Upper lobe of left lung (tissue), 6 donors: ENCODE measurements around the gene ARMC6. TPM values are rescaled to one million over a fixed set of nuclear protein-coding genes. Genes with fewer than 3 reads are reported as not detected.

Experiments used
- ATAC-seq, 2 donors: fragments of 200-7000 bp; cut with Tn5 transposase; one replicate each; pipeline ENCODE4 v1.9.1; 2022; ENCODE audit warnings: mild to moderate bottlenecking in 2 of 2, moderate library complexity in 2 of 2; ENCODE audit not compliant: low FRiP score in 2 of 2
- DNase-seq, 2 donors: peaks; one replicate each; pipeline ENCODE4 v3.0.0-alpha.2; 2019 to 2020
- H3K27ac ChIP-seq, 4 donors: fragments of 200-600 bp; sonication (generic); one replicate each; pipeline ENCODE4 v1.5.1; 2016 to 2019
- H3K27me3 ChIP-seq, 4 donors: fragments of 200-600 bp; sonication (generic); one replicate each; pipeline ENCODE4 v1.5.1; 2017 to 2019
- H3K36me3 ChIP-seq, 4 donors: fragments of 200-600 bp; sonication (generic); one replicate each; pipeline ENCODE4 v1.5.1; 2016 to 2019
- H3K4me1 ChIP-seq, 4 donors: fragments of 200-600 bp; sonication (generic); one replicate each; pipeline ENCODE4 v1.5.1; 2018 to 2019
- H3K4me3 ChIP-seq, 4 donors: fragments of 200-600 bp; sonication (generic); one replicate each; pipeline ENCODE4 v1.5.1; 2017 to 2019; ENCODE audit warnings: mild to moderate bottlenecking in 2 of 4, moderate library complexity in 1 of 4
- H3K9me3 ChIP-seq, 4 donors: fragments of 200-600 bp; sonication (generic); one replicate each; pipeline ENCODE4 v1.5.1; 2018 to 2019
- CTCF ChIP-seq, 6 experiments: fragments of 450-650 bp in 4 of 6; fragments of 200-600 bp in 2 of 6; sonication (generic) in 2 of 6; IDR thresholded peaks; one replicate each; pipeline ENCODE4 v1.5.1; 2016 to 2019; ENCODE audit warnings: antibody characterized with exemption in 6 of 6
- EP300 ChIP-seq, 4 donors: sonication (generic); formaldehyde crosslinking; IDR thresholded peaks; one replicate each; pipeline ENCODE4 v1.5.1; 2017; ENCODE audit warnings: antibody characterized with exemption in 4 of 4, control low read depth in 2 of 4
- POLR2A ChIP-seq, 4 donors: fragments of 450-650 bp; IDR thresholded peaks; one replicate each; pipeline ENCODE4 v1.5.1; 2016 to 2017; ENCODE audit warnings: antibody characterized with exemption in 4 of 4, mild to moderate bottlenecking in 2 of 4
- POLR2AphosphoS5 ChIP-seq, 2 donors: sonication (generic); formaldehyde crosslinking; IDR thresholded peaks; one replicate each; pipeline ENCODE4 v1.5.1; 2017; ENCODE audit warnings: antibody characterized with exemption in 2 of 2
- WGBS, 2 donors: methylation state at CpG; one replicate each; pipeline ENCODE4 v1.1.5; 2017 to 2018; 5-methylcytosine and 5-hydroxymethylcytosine counted together
- total RNA-seq, 6 donors: library from RNA; depleted of rRNA in 4 of 6; stranded (reverse); fragments of >200 nt in 4 of 6; gene quantifications; one replicate each; pipeline versions ENCODE4 v1.1.0 to v1.2.1, GENCODE V29; 2016 to 2021
- donor health status: DM: no; HTN: no; CAD: no; lungs with moderate emphysema.
- donor health status: DM: no; HTN: yes; CAD: no; lungs with severe emphysema.

Gene ARMC6
- total RNA-seq, 6 donors from 2014 or later, result 14.1 to 46.5 (median 26.8) TPM

- H3K36me3 ChIP-seq, result peaks cover 7 to 64% (median 30%) of the 10 kb centered on the region in 4 donors
- H3K27ac ChIP-seq, result no peak overlapping the region
- WGBS, 2 donors, result 90 to 94% methylated on average over 4 of the region's 4 CpGs
- ATAC-seq (no peak), DNase-seq (no peak)
- no peaks in the 10 kb centered on the region for H3K4me1 ChIP-seq
- no peaks in the 10 kb centered on the region for H3K9me3 ChIP-seq
- TF ChIP-seq CTCF (IDR thresholded peaks at IDR 0.05), result no peak
- no peak for TF ChIP-seq POLR2AphosphoS5 (IDR thresholded peaks at IDR 0.05)
- TF ChIP-seq POLR2A (IDR thresholded peaks at IDR 0.05), result no peak
- no peak for TF ChIP-seq EP300 (IDR thresholded peaks at IDR 0.05)
- no peaks in the 10 kb centered on the region for H3K27me3 ChIP-seq
- no peak overlapping the region for H3K4me3 ChIP-seq
These were observed 16.7 kb downstream of the ARMC6 start for GRCh38 chr19:19050104-19050503.

GRCh38 chr19:19050731-19051130, 17.3 kb downstream of the ARMC6 start:
- Histone ChIP-seq H3K9me3 (no peaks in the 10 kb centered on the region), H3K4me1 (no peaks in the 10 kb centered on the region), H3K27me3 (no peaks in the 10 kb centered on the region), H3K4me3 (no peak overlapping the region), H3K27ac (no peak overlapping the region), H3K36me3 (peaks cover 8 to 69% (median 36%) of the 10 kb centered on the region in 4 donors)
- WGBS, 2 donors, result 87 to 91% methylated on average over 2 of the region's 2 CpGs
- DNase-seq (no peak), ATAC-seq (no peak)
- TF ChIP-seq POLR2AphosphoS5 (IDR thresholded peaks at IDR 0.05) (no peak), EP300 (IDR thresholded peaks at IDR 0.05) (no peak), CTCF (IDR thresholded peaks at IDR 0.05) (no peak), POLR2A (IDR thresholded peaks at IDR 0.05) (no peak)

- DNase-seq (no peak), ATAC-seq (no peak)
- WGBS, 2 donors, result 90 to 94% methylated on average over 8 to 15 of the region's 20 CpGs
- Histone ChIP-seq H3K27me3 (no peaks in the 10 kb centered on the region), H3K9me3 (no peaks in the 10 kb centered on the region), H3K4me1 (no peaks in the 10 kb centered on the region), H3K4me3 (no peak overlapping the region), H3K27ac (no peak overlapping the region), H3K36me3 (peaks cover 8 to 77% (median 41%) of the 10 kb centered on the region in 4 donors)
- TF ChIP-seq EP300 (IDR thresholded peaks at IDR 0.05) (no peak), POLR2AphosphoS5 (IDR thresholded peaks at IDR 0.05) (no peak), CTCF (IDR thresholded peaks at IDR 0.05) (no peak), POLR2A (IDR thresholded peaks at IDR 0.05) (no peak)
These were observed 18.2 kb downstream of the ARMC6 start for GRCh38 chr19:19051478-19052213.

GRCh38 chr19:19052921-19053320, 19.5 kb downstream of the ARMC6 start:
- Histone ChIP-seq H3K36me3 (peaks cover 8 to 80% (median 49%) of the 10 kb centered on the region in 4 donors), H3K27ac (no peak overlapping the region), H3K9me3 (no peaks in the 10 kb centered on the region), H3K4me1 (no peaks in the 10 kb centered on the region), H3K27me3 (no peaks in the 10 kb centered on the region), H3K4me3 (no peak overlapping the region)
- DNase-seq, result no peak
- no peak for ATAC-seq
- no peak for TF ChIP-seq EP300 (IDR thresholded peaks at IDR 0.05)
- no peak for TF ChIP-seq POLR2AphosphoS5 (IDR thresholded peaks at IDR 0.05)
- TF ChIP-seq POLR2A (IDR thresholded peaks at IDR 0.05), result no peak
- 85% methylated on average over 1 of the region's 1 CpG; no CpG with 5 or more reads in 1 of the 2 donors for WGBS, 2 donors

- H3K9me3 ChIP-seq, result no peaks in the 10 kb centered on the region
- peak in 1 of 2 donors; percentile 62 for ATAC-seq
- WGBS, 2 donors, result 87 to 92% methylated on average over 25 of the region's 25 CpGs
- no peaks in the 10 kb centered on the region for H3K27me3 ChIP-seq
- H3K27ac ChIP-seq, result no peak overlapping the region
- DNase-seq, result peak; percentile 58 to 78
- TF ChIP-seq CTCF (IDR thresholded peaks at IDR 0.05) (peak; percentile 36 to 69 (median 60)), EP300 (IDR thresholded peaks at IDR 0.05) (no peak), POLR2A (IDR thresholded peaks at IDR 0.05) (no peak)
- peaks cover 8 to 82% (median 51%) of the 10 kb centered on the region in 4 donors for H3K36me3 ChIP-seq
- no peak overlapping the region for H3K4me3 ChIP-seq
- no peaks in the 10 kb centered on the region for H3K4me1 ChIP-seq
These were observed 20.3 kb downstream of the ARMC6 start for GRCh38 chr19:19053508-19054314.
